GM12878 (cell line): ENCODE measurements around the gene FAM124B. TPM values are rescaled to one million over a fixed set of nuclear protein-coding genes. Genes with fewer than 3 reads are reported as not detected.

Source experiments
- ATAC-seq: fragments of 200-7000 bp; cut with Tn5 transposase; 3 replicates; pipeline ENCODE4 v1.9.1; 2020; ENCODE audit warnings: mild to moderate bottlenecking, moderate library complexity
- BruUV-seq: library from RNA; stranded (reverse); fragments of 400-500 nt; replicated peaks from 2 replicates; lab custom pipeline; 2021; lab: Mats Ljungman, UMichigan
- CTCF ChIA-PET: fragments of 300-600 bp; sonication (Branson Sonifier 250); formaldehyde crosslinking; extraction: SDS; loops from one replicate; lab custom pipeline; 2021; ENCODE audit warnings: inconsistent platforms; lab: Yijun Ruan, JAX
- POLR2A ChIA-PET: fragments of 350-600 bp; formaldehyde crosslinking; extraction: SDS; loops from one replicate; lab custom pipeline; 2021; ENCODE audit warnings: inconsistent platforms; lab: Charles Lee
- RAD21 ChIA-PET: fragments of 300-600 bp; sonication (Branson Sonifier 250); formaldehyde crosslinking; loops from one replicate; lab custom pipeline; 2023; ENCODE audit warnings: antibody characterized with exemption; ENCODE audit not compliant: unreplicated experiment; lab: Charles Lee
- SMC1A ChIA-PET: fragments of 300-600 bp; sonication (Branson Sonifier 250); formaldehyde crosslinking; loops from one replicate; lab custom pipeline; 2023; ENCODE audit not compliant: unreplicated experiment, uncharacterized antibody; lab: Charles Lee
- DNase-seq: peaks from one replicate; pipeline ENCODE4 v3.0.0-alpha.2; 2011; ENCODE audit warnings: low read depth, low spot score
- FAIRE-seq: peaks from 3 replicates; lab custom pipeline; 2011; peaks lifted over from hg19 to GRCh38; lab: Jason Lieb, UNC
- H2AFZ ChIP-seq: 2 replicates; pipeline ENCODE4 v1.6.0; 2011; ENCODE audit warnings: low read depth, low read length, control low read depth; ENCODE audit not compliant: control insufficient read depth
- H3K27ac ChIP-seq: 2 replicates; pipeline ENCODE4 v1.5.1; 2011; ENCODE audit warnings: control low read depth; ENCODE audit not compliant: control insufficient read depth, insufficient read depth
- H3K27me3 ChIP-seq, 2 experiments: replicated peaks in 1 of 2; 2 replicates each; pipeline versions ENCODE4 v1.6.0 to v1.6.1; 2011; ENCODE audit warnings: low read length in 1 of 2; ENCODE audit not compliant: control insufficient read depth in 2 of 2, insufficient read depth in 2 of 2
- H3K36me3 ChIP-seq, 2 experiments: 2 replicates each; pipeline ENCODE4 v1.5.1; 2011; ENCODE audit warnings: low read length in 1 of 2; ENCODE audit not compliant: control insufficient read depth in 2 of 2, insufficient read depth in 2 of 2
- H3K4me1 ChIP-seq: 2 replicates; pipeline ENCODE4 v1.6.1; 2011; ENCODE audit warnings: mild to moderate bottlenecking, low read length, moderate library complexity, mixed read lengths; ENCODE audit not compliant: control insufficient read depth, insufficient read depth
- H3K4me2 ChIP-seq: 2 replicates; pipeline ENCODE4 v1.6.0; 2011; ENCODE audit warnings: control low read depth; ENCODE audit not compliant: control insufficient read depth, insufficient read depth
- H3K4me3 ChIP-seq: fragments of 200-600 bp; sonication (generic); 2 replicates; pipeline ENCODE4 v1.5.1; 2016
- H3K79me2 ChIP-seq: 2 replicates; pipeline ENCODE4 v1.6.0; 2011; ENCODE audit warnings: low read length; ENCODE audit not compliant: control insufficient read depth, insufficient read depth
- H3K9ac ChIP-seq: 2 replicates; pipeline ENCODE4 v1.8.0; 2011; ENCODE audit warnings: low read length, control low read depth, mixed read lengths; ENCODE audit not compliant: control insufficient read depth, insufficient read depth
- H3K9me3 ChIP-seq: replicated peaks from 3 replicates; pipeline ENCODE4 v1.5.1; 2011; ENCODE audit warnings: mild to moderate bottlenecking, low read length; ENCODE audit not compliant: control insufficient read depth, insufficient read depth
- H4K20me1 ChIP-seq: 2 replicates; pipeline ENCODE4 v1.6.0; 2011; ENCODE audit not compliant: control insufficient read depth, insufficient read depth
- NR2F1 ChIP-seq: fragments of 450-650 bp; conservative IDR thresholded peaks from 2 replicates; pipeline ENCODE4 v1.6.1; 2017; ENCODE audit warnings: mild to moderate bottlenecking
- SREBF2 ChIP-seq: IDR thresholded peaks from 2 replicates; pipeline ENCODE4 v1.6.1; 2012; ENCODE audit warnings: mild to moderate bottlenecking, low read length
- TCF12 ChIP-seq: IDR thresholded peaks from 2 replicates; pipeline ENCODE4 v1.6.1; 2011; ENCODE audit warnings: low read depth, mild to moderate bottlenecking, low read length
- TCF7 ChIP-seq: IDR thresholded peaks from 2 replicates; pipeline ENCODE4 v1.6.1; 2014; ENCODE audit warnings: antibody characterized with exemption, borderline replicate concordance
- YBX1 ChIP-seq: fragments of 450-650 bp; IDR thresholded peaks from 2 replicates; pipeline ENCODE4 v1.6.1; 2016; ENCODE audit warnings: antibody characterized with exemption
- WGBS: methylation state at CpG from one replicate; pipeline ENCODE4 v1.1.6; 2016; ENCODE audit warnings: low lambda C conversion rate; ENCODE audit not compliant: insufficient replicate concordance, insufficient coverage; ENCODE audit errors: missing lambda C conversion rate; 5-methylcytosine and 5-hydroxymethylcytosine counted together
- in situ Hi-C: fragments of 300-500 bp; cut with MboI; formaldehyde crosslinking; loops from 9 replicates; pipeline ENCODE4 v1.14.3; 2018; ENCODE audit warnings: mixed read lengths
- intact Hi-C: fragments of 100-400 bp; cut with micrococcal nuclease; formaldehyde crosslinking; loops from one replicate; pipeline ENCODE4 v1.14.2; 2022; ENCODE audit not compliant: unreplicated experiment
- polyA plus RNA-seq, 11 experiments: library from polyadenylated mRNA; depleted of rRNA in 4 of 11; unstranded in 6 of 11; stranded (reverse) in 5 of 11; fragments of >200 nt; fragmentation: Nextera tagmentation in 4 of 11; fragmentation: Illumina TruSeq in 1 of 11; extraction: Ambion mirVana in 4 of 11; extraction: Trizol in 1 of 11; gene quantifications; 1 replicate in 1 of 11; 2 replicates in 10 of 11; pipeline versions ENCODE4 v1.2.1 to v1.2.3, GENCODE V29; 2011 to 2016; ENCODE audit warnings: inconsistent platforms in 2 of 11, missing spikeins in 2 of 11, low read depth in 1 of 11
- total RNA-seq, 4 experiments: library from RNA; depleted of rRNA in 3 of 4; stranded (reverse); fragments of >200 nt in 3 of 4; fragmentation: Illumina TruSeq in 1 of 4; extraction: Trizol in 1 of 4; gene quantifications; 2 replicates each; pipeline versions ENCODE4 v1.2.1 to v1.2.3, GENCODE V29; 2013 to 2021
- TF ChIP-seq, protein P1 (sequence below): fragments of 450-650 bp; IDR thresholded peaks from 2 replicates; pipeline ENCODE4 v1.6.1; 2018; ENCODE audit warnings: borderline replicate concordance, mild to moderate bottlenecking; ENCODE audit not compliant: partially characterized antibody

Gene FAM124B
- total and polyA plus RNA-seq, 10 of the 15 experiments (the other 5 are each of a cell fraction or from before 2014, with no cell fraction given), result not detected

- DNase-seq (no peak), ATAC-seq (no peak), FAIRE-seq (no peak)
- Histone ChIP-seq H3K4me2 (no peak overlapping the region), H3K79me2 (no peaks in the 10 kb centered on the region), H3K27ac (no peak overlapping the region), H3K27me3 (no peaks in the 10 kb centered on the region; a peak in 1 of 4 replicates), H4K20me1 (no peaks in the 10 kb centered on the region), H3K9ac (no peak overlapping the region), H3K36me3 (no peaks in the 10 kb centered on the region), H3K9me3 (peaks cover 2% of the 10 kb centered on the region; the same call in 2 of the 3 replicates), H2AFZ (no peak overlapping the region), H3K4me3 (no peak overlapping the region), H3K4me1 (peaks cover 3% of the 10 kb centered on the region; the same call in 1 of the 2 replicates)
- RAD21 ChIA-PET, result interaction anchor here (0.7 kb wide), 1 partner anchor 174 kb away, joined by 3 read pairs; no protein-coding TSS in a partner anchor
- intact Hi-C loops (no loop called here), in situ Hi-C loops (no loop called here)
- CTCF ChIA-PET, result interaction anchor here (1.3 kb wide), 1 partner anchor 237 kb away, joined by 3 read pairs; no protein-coding TSS in a partner anchor
- POLR2A ChIA-PET, result interaction anchor here (0.6 kb wide), 1 partner anchor 193 kb away, joined by 4 read pairs; no protein-coding TSS in a partner anchor
- TF ChIP-seq NR2F1, result no peak
- no peak for TF ChIP-seq TCF12
- TF ChIP-seq, protein P1, sequence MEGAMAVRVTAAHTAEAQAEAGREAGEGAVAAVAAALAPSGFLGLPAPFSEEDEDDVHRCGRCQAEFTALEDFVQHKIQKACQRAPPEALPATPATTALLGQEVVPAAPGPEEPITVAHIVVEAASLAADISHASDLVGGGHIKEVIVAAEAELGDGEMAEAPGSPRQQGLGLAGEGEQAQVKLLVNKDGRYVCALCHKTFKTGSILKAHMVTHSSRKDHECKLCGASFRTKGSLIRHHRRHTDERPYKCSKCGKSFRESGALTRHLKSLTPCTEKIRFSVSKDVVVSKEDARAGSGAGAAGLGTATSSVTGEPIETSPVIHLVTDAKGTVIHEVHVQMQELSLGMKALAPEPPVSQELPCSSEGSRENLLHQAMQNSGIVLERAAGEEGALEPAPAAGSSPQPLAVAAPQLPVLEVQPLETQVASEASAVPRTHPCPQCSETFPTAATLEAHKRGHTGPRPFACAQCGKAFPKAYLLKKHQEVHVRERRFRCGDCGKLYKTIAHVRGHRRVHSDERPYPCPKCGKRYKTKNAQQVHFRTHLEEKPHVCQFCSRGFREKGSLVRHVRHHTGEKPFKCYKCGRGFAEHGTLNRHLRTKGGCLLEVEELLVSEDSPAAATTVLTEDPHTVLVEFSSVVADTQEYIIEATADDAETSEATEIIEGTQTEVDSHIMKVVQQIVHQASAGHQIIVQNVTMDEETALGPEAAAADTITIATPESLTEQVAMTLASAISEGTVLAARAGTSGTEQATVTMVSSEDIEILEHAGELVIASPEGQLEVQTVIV, result no peak
- TF ChIP-seq TCF7, result no peak
- TF ChIP-seq SREBF2, result no peak
- no peak for TF ChIP-seq YBX1
- BruUV-seq, result no TSS peak
- SMC1A ChIA-PET, result interaction anchor here (0.8 to 1.2 kb wide), 3 partner anchors 9 to 415 kb away, joined by 3 to 5 read pairs (median 4); no protein-coding TSS in a partner anchor
- 0% methylated on average over 2 of the region's 2 CpGs for WGBS
These were observed 6.8 kb upstream of the FAM124B start for GRCh38 chr2:224408676-224409075.
